MG63 (cell line): ENCODE results near the gene REPIN1. TPM values are rescaled to one million over a fixed set of nuclear protein-coding genes. Genes with fewer than 3 reads are reported as not detected.
A peak's percentile ranks its signal among the peaks of the same experiment; 100 is the strongest.

Experiments used
- DNase-seq: peaks from one replicate; pipeline ENCODE4 v3.0.0-alpha.2; 2020
- H3K27me3 ChIP-seq: fragments of 250-450 bp; sonication (Bioruptor Pico); 2 replicates; pipeline ENCODE4 v1.5.1; 2020; ENCODE audit warnings: mild to moderate bottlenecking, moderate library complexity
- H3K36me3 ChIP-seq: fragments of 250-450 bp; sonication (Bioruptor Pico); 2 replicates; pipeline ENCODE4 v1.5.1; 2020; ENCODE audit warnings: mild to moderate bottlenecking, moderate library complexity
- H3K4me3 ChIP-seq: fragments of 250-450 bp; sonication (Bioruptor Pico); 2 replicates; pipeline ENCODE4 v1.5.1; 2020; ENCODE audit warnings: mild to moderate bottlenecking, moderate library complexity
- H3K9me3 ChIP-seq: fragments of 250-450 bp; sonication (Bioruptor Pico); 2 replicates; pipeline ENCODE4 v1.5.1; 2020; ENCODE audit warnings: mild to moderate bottlenecking, moderate library complexity
- total RNA-seq: library from RNA; depleted of rRNA; stranded (reverse); fragments of >200 nt; shearing (Covaris generic); gene quantifications from 2 replicates; pipeline ENCODE4 v1.2.3, GENCODE V29; 2014; ENCODE audit warnings: low replicate concordance

Gene REPIN1
- total RNA-seq, 1 experiment from 2014 or later = 43.6 TPM

GRCh38 chr7:150367677-150368095, 936 bp upstream of the REPIN1 start:
- Histone ChIP-seq H3K36me3 (no peaks in the 10 kb centered on the region; the same call in 1 of the 2 replicates), H3K27me3 (no peaks in the 10 kb centered on the region), H3K4me3 (peak overlapping the region; percentile 74), H3K9me3 (no peaks in the 10 kb centered on the region)
- DNase-seq = no peak

- H3K36me3 ChIP-seq = peaks cover under 1% of the 10 kb centered on the region
- DNase-seq = peak; percentile 60
Observed at GRCh38 chr7:150368884-150369747, 494 bp downstream of the REPIN1 start.

GRCh38 chr7:150369748-150370501, 1.3 kb downstream of the REPIN1 start:
- Histone ChIP-seq H3K4me3 (peak overlapping the region; percentile 74), H3K9me3 (no peaks in the 10 kb centered on the region), H3K27me3 (no peaks in the 10 kb centered on the region), H3K36me3 (peaks cover 2% of the 10 kb centered on the region)
- no peak for DNase-seq

More at GRCh38 chr7:150368884-150369747, 494 bp downstream of the REPIN1 start:
- Histone ChIP-seq H3K27me3 (no peaks in the 10 kb centered on the region), H3K4me3 (peak overlapping the region; percentile 74), H3K9me3 (no peaks in the 10 kb centered on the region)

GRCh38 chr7:150370612-150371071, 2.0 kb downstream of the REPIN1 start:
- Histone ChIP-seq H3K27me3 (no peaks in the 10 kb centered on the region), H3K4me3 (no peak overlapping the region), H3K36me3 (peaks cover 2% of the 10 kb centered on the region), H3K9me3 (no peaks in the 10 kb centered on the region)
- no peak for DNase-seq

- Histone ChIP-seq H3K36me3 (peaks cover 2% of the 10 kb centered on the region), H3K27me3 (no peaks in the 10 kb centered on the region), H3K4me3 (no peak overlapping the region), H3K9me3 (no peaks in the 10 kb centered on the region)
- no peak for DNase-seq
Observed at GRCh38 chr7:150371131-150371995, 2.7 kb downstream of the REPIN1 start.

GRCh38 chr7:150371996-150372270, 3.3 kb downstream of the REPIN1 start:
- Histone ChIP-seq H3K36me3 (peaks cover 2% of the 10 kb centered on the region), H3K4me3 (no peak overlapping the region), H3K27me3 (no peaks in the 10 kb centered on the region), H3K9me3 (no peaks in the 10 kb centered on the region)
- DNase-seq = no peak

- H3K9me3 ChIP-seq = no peaks in the 10 kb centered on the region
- no peak overlapping the region for H3K4me3 ChIP-seq
- H3K27me3 ChIP-seq = no peaks in the 10 kb centered on the region
- no peak for DNase-seq
- H3K36me3 ChIP-seq = peaks cover 2% of the 10 kb centered on the region
Observed at GRCh38 chr7:150372271-150373048, 3.8 kb downstream of the REPIN1 start.

GRCh38 chr7:150373049-150373801, 4.6 kb downstream of the REPIN1 start:
- peaks cover 2% of the 10 kb centered on the region for H3K36me3 ChIP-seq

GRCh38 chr7:150374026-150374425, 5.4 kb downstream of the REPIN1 start:
- no peak for DNase-seq
- Histone ChIP-seq H3K36me3 (peaks cover 2% of the 10 kb centered on the region), H3K9me3 (no peaks in the 10 kb centered on the region), H3K27me3 (no peaks in the 10 kb centered on the region), H3K4me3 (no peak overlapping the region)

More at GRCh38 chr7:150373049-150373801, 4.6 kb downstream of the REPIN1 start:
- Histone ChIP-seq H3K27me3 (no peaks in the 10 kb centered on the region), H3K9me3 (no peaks in the 10 kb centered on the region), H3K4me3 (no peak overlapping the region)
- DNase-seq = no peak

GRCh38 chr7:150374472-150374871, 5.8 kb downstream of the REPIN1 start:
- no peaks in the 10 kb centered on the region for H3K27me3 ChIP-seq
- no peaks in the 10 kb centered on the region for H3K9me3 ChIP-seq
- DNase-seq = no peak
- no peak overlapping the region for H3K4me3 ChIP-seq
- H3K36me3 ChIP-seq = peaks cover 2% of the 10 kb centered on the region

GRCh38 chr7:150375662-150376521, 7.3 kb downstream of the REPIN1 start:
- H3K36me3 ChIP-seq = peaks cover 2% of the 10 kb centered on the region
- H3K9me3 ChIP-seq = no peaks in the 10 kb centered on the region
- DNase-seq = no peak
- H3K4me3 ChIP-seq = no peak overlapping the region
- no peaks in the 10 kb centered on the region for H3K27me3 ChIP-seq

GRCh38 chr7:150376560-150376959, 7.9 kb downstream of the REPIN1 start:
- Histone ChIP-seq H3K27me3 (no peaks in the 10 kb centered on the region), H3K9me3 (no peaks in the 10 kb centered on the region), H3K4me3 (no peak overlapping the region), H3K36me3 (peaks cover 2% of the 10 kb centered on the region)
- DNase-seq = no peak

- H3K4me3 ChIP-seq = no peak overlapping the region
- no peaks in the 10 kb centered on the region for H3K27me3 ChIP-seq
- DNase-seq = no peak
- no peaks in the 10 kb centered on the region for H3K9me3 ChIP-seq
- peaks cover 2% of the 10 kb centered on the region for H3K36me3 ChIP-seq
Observed at GRCh38 chr7:150377196-150377595, 8.6 kb downstream of the REPIN1 start.

- no peaks in the 10 kb centered on the region for H3K9me3 ChIP-seq
- DNase-seq = no peak
- peaks cover 2% of the 10 kb centered on the region for H3K36me3 ChIP-seq
- H3K4me3 ChIP-seq = no peak overlapping the region
- no peaks in the 10 kb centered on the region for H3K27me3 ChIP-seq
Observed at GRCh38 chr7:150377635-150378034, 9.0 kb downstream of the REPIN1 start.
